ENCODE results near the gene SPIRE2.

The SPIRE2 gene

DNA sequence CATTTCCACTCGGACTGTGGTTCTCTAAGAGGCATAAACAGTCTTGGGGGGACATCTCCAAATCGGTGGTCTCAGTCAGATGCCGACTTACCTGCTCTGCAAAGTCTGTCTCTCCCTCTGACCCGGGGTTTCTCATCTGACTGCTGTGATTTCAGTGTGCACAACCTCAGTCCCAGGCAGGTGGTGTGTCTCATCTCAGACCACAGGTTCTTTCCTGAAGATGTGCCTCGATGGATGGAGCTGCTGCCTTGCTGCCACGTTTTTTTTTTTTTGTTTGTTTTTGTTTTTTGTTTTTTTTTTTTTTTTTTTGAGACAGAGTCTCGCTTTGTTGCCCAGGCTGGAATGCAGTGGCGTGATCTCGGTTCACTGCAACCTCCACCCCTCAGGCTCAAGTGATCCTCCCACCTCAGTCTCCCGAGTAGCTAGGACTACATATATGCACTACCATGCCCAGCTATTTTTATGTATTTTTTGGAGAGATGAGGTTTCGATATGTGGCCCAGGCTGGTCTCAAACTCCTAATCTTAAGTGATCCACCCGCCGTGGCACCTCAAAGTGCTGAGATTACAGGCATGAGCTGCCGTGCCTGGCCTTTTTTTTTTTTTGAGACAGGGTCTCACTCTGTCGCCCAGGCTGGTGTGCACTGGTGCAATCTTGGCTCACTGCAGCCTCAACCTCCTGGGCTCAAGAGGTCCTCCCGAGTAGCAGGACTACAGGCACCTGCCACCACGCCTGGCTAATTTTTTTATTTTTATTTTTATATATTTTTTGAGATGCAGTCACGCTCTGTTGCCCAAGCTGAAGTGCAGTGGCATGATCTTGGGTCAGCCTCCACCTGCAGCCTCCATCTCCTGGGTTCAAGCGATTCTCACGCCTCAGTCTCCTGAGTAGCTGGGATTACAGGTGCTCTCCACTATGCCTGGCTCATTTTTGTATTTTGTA is 15.4 kb downstream of the SPIRE2 start:
- no peak for DNase-seq (ENCODE audit: low read depth)
- H3K4me3 ChIP-seq (ENCODE audit: low read depth, low read length): no peak overlapping the region
- TF ChIP-seq, protein P1, sequence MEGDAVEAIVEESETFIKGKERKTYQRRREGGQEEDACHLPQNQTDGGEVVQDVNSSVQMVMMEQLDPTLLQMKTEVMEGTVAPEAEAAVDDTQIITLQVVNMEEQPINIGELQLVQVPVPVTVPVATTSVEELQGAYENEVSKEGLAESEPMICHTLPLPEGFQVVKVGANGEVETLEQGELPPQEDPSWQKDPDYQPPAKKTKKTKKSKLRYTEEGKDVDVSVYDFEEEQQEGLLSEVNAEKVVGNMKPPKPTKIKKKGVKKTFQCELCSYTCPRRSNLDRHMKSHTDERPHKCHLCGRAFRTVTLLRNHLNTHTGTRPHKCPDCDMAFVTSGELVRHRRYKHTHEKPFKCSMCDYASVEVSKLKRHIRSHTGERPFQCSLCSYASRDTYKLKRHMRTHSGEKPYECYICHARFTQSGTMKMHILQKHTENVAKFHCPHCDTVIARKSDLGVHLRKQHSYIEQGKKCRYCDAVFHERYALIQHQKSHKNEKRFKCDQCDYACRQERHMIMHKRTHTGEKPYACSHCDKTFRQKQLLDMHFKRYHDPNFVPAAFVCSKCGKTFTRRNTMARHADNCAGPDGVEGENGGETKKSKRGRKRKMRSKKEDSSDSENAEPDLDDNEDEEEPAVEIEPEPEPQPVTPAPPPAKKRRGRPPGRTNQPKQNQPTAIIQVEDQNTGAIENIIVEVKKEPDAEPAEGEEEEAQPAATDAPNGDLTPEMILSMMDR (IDR thresholded peaks at IDR 0.05; ENCODE audit: low read depth, low read length, missing control alignments): no peak

DNA sequence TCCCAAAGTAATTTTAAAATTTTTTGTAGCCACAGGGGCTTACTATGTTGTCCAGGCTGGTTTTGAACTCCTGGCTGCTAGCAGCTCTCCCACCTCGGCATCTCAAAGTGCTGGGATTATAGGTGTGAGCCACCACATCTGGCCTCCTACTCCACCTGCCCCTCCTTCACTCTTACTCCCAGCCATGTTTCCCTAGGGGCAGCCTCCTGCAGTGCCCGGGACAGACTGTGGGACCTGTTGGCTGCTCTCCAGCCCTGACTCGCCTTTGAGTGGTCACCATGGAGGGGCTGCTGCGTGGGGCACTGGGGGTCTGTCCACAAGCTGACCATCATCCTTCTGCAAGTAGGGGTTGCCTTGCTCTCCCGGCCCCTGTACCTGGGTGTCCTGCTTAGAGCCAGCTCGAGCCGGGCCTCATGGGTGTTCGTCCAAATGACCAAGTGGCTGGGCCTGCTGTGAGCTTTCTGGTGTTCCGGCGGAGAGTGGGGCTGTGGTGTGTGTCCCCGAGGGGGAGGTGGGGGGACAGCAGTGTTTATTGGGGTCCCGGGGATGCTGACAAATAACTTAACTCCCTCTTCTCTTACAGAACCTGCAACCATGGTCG is 16.6 kb downstream of the SPIRE2 start:
- DNase-seq (ENCODE audit: low read depth): no peak
- TF ChIP-seq, protein P1 (IDR thresholded peaks at IDR 0.05; ENCODE audit: low read depth, low read length, missing control alignments): no peak
- no peak overlapping the region for H3K4me3 ChIP-seq (ENCODE audit: low read depth, low read length)

DNA sequence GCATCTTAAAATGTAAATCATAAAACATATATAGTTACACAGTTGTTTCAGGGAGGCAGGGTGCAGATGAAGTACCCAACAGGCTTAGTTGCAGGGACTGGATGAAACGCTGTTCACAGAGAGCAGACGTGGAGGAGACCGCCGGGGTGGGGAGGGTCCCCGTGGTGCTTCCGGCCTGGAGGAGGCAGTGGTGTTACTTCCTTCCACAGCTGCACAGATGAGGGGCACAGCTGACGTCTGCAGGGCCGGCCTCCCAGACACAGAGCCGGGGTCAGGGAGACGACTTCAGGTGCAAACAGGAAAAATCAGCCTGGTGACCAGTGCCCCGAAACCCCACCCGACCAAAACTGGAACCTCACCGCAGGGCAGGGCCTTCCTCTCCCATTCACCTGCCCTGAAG is 17.1 kb downstream of the SPIRE2 start:
- TF ChIP-seq, protein P1 (IDR thresholded peaks at IDR 0.05; ENCODE audit: low read depth, low read length, missing control alignments): no peak
- no peak overlapping the region for H3K4me3 ChIP-seq (ENCODE audit: low read depth, low read length)
- no peak for DNase-seq (ENCODE audit: low read depth)

DNA sequence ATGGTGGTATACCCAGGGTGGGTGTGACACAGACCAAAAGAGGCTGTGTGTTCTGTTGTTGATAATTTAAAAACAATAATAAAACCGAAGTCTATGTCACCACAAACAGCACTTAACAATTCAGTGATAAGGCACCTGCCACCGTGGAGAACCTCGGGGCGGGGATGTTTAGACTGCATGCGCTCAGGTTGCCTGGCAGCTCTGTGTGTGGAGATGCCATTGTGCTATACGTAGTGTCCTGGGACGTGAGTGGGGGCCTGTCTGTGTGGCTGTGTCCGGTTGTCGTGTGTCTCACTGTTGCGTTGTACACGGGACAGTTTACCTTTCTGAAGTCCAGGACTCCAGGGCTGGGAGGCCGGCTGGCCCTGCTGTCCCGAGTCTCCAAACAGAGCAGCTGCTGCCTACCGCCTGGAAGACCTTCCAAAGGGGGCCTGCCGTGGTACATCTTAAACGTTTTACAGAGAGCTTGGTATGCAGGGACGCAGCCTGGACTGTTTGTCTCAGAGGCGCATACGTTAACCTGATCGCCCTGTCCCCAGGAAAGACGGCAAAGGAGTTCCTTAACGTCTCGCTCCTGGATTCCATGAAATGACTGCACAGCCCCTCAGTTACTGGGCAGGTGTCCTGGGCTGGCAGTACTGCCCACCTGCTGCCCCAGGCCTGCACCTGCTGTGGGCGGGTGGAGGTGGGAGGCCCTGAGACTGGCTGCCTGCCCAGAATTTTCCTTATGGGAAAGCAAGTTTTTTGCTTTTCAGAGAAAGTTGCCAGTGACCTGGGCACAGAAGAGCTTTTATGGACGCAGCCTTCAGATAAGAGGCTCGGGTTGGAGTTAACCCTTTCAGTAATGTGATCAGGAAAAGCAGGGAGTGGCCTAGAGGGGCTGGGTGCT is 19.0 kb downstream of the SPIRE2 start:
- TF ChIP-seq, protein P1 (IDR thresholded peaks at IDR 0.05; ENCODE audit: low read depth, low read length, missing control alignments): no peak
- no peak for DNase-seq (ENCODE audit: low read depth)
- H3K4me3 ChIP-seq (ENCODE audit: low read depth, low read length): no peak overlapping the region

DNA sequence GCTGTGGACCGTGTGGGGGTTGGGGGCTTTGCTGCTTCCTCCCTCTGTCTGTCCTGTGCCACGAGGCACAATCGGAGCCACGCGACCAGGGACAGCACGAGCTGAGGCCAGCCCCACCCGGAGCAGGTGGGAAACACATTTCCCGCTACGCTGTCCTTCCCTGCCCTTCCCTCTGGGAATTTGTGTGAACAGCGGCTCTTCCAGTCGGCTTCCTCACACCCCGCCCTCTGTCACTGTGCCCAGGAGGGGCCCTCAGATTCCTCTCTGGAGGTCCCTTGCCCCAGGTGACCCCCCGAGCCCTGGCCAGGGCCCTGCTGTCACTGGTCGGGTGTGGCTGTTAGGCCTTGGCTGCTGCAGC is 19.6 kb downstream of the SPIRE2 start:
- TF ChIP-seq, protein P1 (IDR thresholded peaks at IDR 0.05; ENCODE audit: low read depth, low read length, missing control alignments): no peak
- no peak for DNase-seq (ENCODE audit: low read depth)
- H3K4me3 ChIP-seq (ENCODE audit: low read depth, low read length): no peak overlapping the region

DNA sequence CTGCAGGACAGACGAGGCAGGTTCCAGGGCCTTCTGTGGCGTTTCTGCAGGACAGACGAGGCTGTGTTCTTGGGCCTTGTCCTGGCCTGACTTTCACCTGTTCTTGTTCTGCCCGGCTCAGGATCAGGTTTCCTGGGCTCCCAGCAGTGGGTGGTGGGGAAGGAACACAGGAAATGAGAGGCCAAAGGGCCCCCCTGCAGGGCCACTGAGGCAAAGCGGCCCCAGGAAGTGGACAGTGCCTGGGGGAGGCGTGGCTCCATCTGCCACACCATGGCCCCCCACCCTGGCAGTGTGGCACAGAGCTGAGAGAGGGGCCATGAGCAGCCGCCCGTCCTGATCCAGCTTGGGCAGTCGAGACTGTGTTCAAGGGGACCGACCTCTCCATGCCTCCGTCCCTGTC is 20.7 kb downstream of the SPIRE2 start:
- no peak for DNase-seq (ENCODE audit: low read depth)
- TF ChIP-seq, protein P1 (IDR thresholded peaks at IDR 0.05; ENCODE audit: low read depth, low read length, missing control alignments): no peak
- no peak overlapping the region for H3K4me3 ChIP-seq (ENCODE audit: low read depth, low read length)
